Activated CD4-positive, alpha-beta T cell treated with anti-CD3 and anti-CD28 coated beads, Interleukin-2, amount 50 U/mL, for 24 hours (primary cell): ENCODE data around the gene QSOX2.

Source experiments
- DNase-seq, 2 donors: peaks; one replicate each; pipeline ENCODE4 v3.0.0-alpha.2; 2020; ENCODE audit warnings: low read depth in 1 of 2, low spot score in 1 of 2

QSOX2 gene

GRCh38 chr9:136204838-136205706 lies 40.5 kb downstream of the QSOX2 start, which contains the start of gene LHX3:
LHX3 (minus strand) TSS chr9:136205128; CDS start chr9:136205012, 116 bp downstream.
- DNase-seq: no peak

DNA sequence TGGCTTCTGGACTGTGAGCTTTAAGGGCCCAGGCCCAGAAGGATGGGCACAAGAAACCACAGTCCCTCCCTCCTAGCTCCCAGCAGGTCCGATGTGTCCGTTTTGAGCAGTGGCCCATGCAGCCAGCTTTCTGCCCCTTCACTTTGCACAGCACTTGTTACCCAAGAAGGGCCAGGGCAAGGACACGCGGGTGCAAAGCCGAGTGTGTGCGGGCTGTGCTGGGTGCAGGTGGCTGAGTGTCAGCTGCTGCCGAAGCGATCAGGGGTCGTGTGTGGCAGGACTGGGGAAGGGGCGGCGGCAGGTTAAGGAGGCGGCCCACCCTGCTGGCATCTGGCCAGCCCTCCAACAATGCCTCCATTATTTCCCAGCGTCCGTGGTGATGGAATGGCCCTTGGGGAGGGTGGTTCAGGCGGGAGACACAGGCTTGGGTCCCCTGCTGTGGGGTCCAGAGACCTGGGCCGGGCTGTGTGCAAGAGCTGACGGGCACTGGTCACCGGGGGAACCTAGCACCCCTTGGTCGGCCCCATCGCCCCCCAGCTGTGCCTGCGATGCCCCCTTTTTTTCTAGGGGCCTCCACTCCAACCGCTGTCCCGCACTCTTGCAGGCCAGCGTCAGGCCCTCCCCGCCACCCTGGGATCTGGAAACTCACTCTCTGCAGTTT lies 41.3 kb downstream of the QSOX2 start:
- no peak for DNase-seq

DNA sequence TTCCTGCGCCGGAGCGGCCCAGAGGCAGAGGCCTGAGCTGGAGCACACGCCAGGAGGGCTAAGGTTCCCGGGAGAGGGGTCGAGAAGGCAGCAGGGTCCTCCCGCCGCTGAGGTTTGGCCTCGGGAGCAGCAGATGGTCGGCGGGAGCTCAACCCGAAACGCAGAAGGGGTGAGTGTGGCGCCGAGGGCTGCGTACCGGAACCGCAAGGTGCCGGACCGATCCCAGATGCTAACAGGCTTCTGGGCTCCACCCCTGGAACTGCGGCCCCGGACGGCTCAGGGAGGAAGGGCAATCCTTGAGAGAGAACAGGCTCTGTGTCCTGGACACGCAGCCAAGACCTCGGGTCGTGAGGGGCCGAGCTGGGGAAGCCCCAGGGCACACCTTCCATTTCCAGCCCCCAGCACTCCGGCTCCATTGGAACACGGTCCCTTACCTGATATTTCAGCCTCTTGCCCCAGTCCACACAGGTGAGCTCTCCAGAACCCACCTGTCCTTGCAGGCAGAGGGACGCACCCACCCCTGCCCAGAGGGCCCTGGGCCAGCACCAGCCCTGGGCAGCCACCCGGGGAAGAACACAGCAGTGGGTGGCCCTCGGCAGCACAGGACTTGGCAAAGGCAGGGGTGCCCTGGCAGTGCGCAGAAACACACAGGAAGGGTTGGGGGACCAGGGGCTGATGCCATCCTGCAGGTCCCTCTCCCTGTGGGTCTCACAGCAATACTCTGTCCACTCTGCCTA lies 42.0 kb downstream of the QSOX2 start:
- DNase-seq: no peak

- DNase-seq: no peak
Observed at GRCh38 chr9:136202454-136203407, 42.9 kb downstream of the QSOX2 start.

DNA sequence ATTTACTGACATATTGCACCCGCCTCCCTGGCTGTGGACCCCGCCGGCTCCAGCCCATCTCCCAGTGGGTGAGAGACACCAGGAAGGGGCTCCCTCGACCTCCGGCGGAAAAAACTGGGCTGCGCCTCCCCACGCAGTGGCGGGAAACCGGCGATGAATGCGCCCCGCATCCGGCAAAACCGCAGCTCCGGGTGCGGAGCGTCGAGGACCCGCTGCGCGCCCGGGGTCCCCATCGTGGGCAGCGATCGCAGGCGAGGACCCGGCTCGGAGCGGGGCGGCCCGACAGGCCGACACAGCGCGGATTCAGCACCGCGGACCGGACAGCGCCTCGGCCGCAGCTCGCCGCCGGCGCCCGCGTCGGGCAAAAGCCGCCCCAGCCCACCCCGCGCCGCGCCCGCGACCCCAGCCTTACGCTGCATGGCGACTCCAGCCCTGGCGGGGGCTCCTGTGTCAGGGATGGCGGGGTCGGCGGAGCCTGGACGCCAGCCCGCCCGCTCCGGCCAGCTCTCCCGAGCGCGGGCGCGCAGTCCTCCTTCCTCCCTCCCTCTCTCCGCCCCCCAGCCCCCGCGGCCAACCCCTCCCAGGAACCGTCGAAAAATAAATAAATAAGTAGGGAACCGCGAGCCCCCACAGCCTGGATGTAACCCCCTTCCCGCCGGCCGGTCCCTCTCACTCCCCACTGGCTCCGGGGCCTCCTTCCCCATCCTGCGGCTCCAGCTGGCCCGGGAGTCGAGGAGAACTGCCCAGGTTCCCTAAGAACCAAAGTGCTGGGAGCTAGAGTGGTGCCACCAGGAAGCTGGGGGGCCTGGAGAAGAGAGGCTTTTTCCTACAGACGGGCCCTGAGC lies 43.8 kb downstream of the QSOX2 start:
- DNase-seq: no peak

DNA sequence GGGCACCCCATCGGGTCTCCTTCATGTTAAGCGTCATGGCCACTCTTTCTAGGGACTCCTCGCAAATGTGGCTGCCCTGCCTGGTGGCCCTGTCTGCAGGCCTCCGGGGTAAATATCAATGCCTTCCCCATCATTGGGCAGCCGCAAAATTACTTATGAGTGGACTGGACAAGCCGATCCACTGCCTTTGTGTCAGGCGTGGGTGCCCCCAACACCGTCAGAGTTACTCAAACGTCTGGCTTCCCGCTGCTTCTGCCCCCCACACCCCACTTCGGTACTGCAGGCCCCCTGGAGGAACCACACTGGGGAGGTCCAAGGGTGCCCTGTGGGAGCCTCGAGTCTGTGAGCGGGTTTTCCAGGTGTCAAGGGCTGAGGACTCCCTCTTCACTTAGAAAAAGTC lies 44.4 kb downstream of the QSOX2 start:
- no peak for DNase-seq

DNA sequence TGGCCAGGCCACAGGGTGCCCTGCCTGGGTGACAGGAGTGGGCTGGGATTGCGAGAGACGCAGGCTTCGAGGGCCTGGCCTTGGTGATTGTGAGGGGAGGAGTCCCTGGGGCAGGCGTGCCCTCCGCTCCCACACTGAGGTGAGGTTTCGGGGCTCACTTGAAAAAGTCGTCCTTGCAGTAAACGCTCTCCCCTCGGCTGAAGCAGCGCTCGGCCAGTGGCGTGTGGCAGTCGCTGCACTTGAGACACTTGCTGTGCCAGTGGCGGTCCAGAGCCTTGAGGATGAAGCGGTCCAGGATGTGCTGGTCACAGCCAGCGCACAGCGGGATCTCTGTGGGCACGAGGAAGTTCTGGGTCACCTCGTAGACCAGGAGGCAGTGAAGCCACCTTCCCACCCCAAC lies 45.2 kb downstream of the QSOX2 start:
- DNase-seq: no peak

GRCh38 chr9:136199391-136200288 lies 46.0 kb downstream of the QSOX2 start:
- no peak for DNase-seq

GRCh38 chr9:136198605-136199083 lies 47.0 kb downstream of the QSOX2 start:
- no peak for DNase-seq

DNA sequence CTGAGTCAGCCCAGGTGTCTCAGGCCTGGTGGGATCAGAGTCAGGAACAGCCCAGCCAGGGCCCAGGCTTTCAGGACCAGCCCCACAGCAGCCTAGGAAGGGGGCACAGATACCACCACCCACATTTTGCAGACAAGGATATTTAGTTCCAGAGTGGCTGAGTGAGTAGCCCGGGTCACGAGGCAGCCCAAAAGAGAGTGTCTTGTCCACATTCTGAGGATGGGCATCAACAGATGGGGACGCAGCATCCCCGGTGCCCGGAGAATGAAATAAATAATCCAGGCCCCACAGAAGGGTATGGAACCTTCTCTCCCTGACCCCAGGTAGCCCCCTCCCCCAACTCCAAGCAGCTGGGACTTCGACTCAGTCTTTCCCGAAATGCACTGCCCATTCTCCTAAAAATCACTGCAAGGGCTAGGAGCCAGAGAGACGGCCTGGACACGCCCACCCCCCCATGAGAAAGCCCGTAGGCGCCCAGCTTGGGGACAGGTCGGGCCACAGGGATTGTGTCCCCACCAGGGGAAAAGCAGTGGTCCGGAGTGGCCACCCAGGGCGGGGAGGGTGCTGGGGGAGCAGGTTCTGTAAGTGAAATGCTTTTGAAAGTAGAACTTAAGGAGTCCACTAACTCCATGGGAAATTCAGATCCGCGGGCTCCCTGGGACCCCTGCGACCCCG lies 47.5 kb downstream of the QSOX2 start:
- no peak for DNase-seq

DNA sequence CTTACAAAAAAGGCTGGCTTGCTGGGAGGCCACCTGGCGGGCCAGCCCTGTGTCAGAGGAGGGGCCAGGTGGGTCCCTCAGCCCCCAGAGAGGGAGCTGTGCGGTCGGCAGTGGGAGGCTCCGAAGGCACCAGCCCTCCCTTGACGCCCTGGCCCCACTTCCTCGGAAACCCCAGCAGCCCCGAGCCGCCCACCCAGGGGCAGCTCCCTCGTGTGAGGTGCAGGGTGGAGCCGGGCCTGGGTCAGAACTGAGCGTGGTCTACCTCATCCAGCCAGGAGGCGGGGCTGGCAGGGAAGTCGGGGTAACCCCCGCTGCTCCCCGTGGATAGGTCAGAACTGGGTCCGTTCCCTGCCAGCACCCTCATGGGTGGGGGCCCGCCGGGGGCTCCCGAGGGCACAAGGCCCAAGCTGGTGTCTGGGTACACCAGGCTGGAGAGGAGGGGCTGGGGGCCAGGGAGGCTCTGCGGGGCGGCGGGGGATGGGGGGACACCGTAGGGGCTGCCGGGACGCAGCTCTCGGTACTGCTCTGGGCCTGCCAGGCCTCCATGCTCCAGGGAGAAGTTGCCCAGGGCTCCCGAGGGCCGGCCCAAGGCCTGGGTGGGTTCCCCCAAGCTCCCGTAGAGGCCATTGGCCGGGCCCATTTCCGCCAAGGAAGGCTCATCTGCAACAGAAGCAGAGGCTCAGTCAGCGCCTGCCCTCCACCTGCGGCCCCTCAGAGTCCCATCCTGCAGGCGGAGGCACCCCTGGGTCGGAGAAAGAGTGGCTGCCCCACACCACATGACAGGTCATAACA lies 48.3 kb downstream of the QSOX2 start:
- no peak for DNase-seq

DNA sequence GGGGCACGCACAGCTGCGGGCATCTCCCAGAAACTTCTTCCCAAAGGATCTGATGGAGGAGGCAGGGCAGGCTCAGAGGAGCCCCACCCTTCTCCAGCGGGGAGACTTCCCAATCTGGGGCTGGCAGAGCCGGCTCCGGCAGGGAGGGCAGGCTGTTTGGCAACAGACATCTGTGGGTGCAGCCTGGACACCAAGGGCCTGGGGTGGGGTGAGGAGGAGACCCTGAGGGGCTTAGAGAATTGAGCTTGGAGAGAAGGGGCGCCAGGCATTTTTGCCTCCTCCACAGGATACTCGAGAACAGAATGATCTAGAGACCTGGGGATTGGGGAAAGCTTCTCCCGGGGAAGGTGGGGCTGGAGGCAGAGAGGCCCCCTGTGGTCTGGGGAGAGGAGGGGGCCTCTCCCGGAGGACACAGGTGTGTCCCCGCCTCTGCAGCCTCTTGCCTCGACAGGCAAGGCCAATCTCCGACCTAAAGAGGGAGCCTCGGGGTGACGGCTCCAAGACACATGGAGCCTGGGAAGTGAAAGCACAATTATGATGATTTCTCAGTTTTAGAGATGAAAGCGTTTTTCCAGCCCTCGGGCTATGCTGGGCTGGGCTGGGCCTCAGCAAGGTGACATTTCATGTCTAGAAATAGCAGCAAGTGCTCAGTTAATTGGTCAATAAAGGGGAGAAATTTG lies 49.1 kb downstream of the QSOX2 start:
- no peak for DNase-seq

DNA sequence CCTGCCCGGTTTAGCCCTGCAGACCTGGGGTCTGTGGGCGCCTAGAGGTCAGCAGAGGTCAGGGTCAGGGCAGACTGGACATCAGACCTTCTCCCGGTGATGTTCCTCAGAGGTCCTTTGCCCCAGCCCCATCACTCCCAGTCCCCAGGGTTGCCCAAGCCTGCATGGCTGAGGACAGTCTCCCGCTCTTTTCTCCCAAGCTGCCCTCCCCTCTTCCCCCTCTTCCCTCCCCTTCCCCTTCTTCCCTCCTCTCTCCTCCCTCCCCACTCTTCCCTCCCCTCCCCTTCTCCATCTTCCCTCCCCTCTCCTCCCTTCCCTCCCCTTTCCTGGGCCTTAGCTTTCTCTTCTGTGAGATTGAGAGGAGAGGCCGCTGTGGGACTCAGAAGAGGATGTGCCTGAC lies 51.1 kb downstream of the QSOX2 start:
- no peak for DNase-seq

DNA sequence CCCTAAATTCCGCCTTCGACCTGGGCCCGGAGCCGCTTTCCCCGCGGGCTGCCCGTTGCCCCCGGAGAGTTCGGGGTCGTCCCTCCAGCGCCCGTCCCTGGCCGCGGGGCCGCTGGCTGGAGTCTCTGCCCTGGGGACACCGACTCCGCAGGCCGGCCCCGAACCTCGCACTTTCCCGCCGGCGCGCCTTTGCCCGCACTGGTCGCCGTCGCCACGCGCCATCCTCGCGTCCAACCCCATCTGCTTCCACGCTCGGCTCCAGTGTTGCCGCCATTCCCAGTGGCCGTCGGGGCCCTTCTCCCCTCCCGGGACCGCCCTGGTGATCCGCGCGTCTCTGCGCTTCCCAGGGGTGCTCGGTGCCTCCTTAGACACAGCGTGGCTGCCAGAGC lies 51.7 kb downstream of the QSOX2 start:
- no peak for DNase-seq

DNA sequence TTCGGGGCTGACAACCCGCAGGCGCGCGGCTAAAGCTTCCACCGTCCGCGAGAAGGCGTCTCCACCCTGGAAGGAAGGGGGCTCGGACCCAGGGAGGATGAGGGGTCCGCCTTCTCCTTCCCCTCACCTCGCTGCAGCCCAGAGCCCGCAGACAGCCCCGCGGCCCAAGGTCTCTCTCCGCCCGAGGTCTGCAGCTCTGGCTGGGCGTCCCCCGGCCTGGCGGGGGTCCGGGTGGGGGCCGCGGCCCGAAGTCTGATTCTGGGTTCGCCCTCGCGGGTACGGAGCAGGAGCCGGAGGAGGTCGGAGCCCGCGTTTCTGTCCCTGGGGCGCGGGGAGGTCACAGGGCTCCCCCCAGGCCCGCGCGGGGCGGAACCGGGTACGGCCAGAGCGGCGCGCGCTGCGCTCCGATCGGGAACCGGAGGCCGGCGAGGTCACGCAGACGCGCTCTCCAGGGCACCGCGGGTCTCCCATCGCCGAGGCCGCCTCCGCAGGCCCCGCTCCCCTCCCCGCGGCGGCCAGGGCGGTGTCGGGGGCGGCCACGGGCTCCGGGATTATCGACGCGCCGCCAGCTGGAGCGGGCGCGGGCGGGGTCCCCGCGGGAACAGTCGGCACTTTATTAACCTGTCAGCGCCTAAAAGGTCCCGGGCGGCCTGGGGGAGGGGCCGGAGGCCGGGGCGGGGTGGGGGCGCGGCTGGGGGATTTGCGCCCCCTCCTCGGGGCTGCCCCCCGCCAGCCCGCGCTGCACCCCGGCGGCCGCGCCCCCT lies 52.3 kb downstream of the QSOX2 start:
- DNase-seq: no peak
